Transverse colon (tissue), 3 donors: Measurements from ENCODE around the gene ORM2.

ENCODE experiments used
- EP300 ChIP-seq: sonication (generic); formaldehyde crosslinking; IDR thresholded peaks from one replicate; pipeline ENCODE4 v1.6.1; 2017; ENCODE audit warnings: antibody characterized with exemption, low read depth
- TF ChIP-seq, protein P1 (sequence below), 5 experiments: fragments of 200-600 bp in 3 of 5; fragments of 450-650 bp in 2 of 5; sonication (generic) in 3 of 5; IDR thresholded peaks; 1 replicate in 2 of 5; 2 replicates in 3 of 5; pipeline ENCODE4 v1.5.1; 2016 to 2017; ENCODE audit warnings: antibody characterized with exemption in 5 of 5, inconsistent platforms in 3 of 5, mild to moderate bottlenecking in 2 of 5, moderate library complexity in 1 of 5

DNA sequence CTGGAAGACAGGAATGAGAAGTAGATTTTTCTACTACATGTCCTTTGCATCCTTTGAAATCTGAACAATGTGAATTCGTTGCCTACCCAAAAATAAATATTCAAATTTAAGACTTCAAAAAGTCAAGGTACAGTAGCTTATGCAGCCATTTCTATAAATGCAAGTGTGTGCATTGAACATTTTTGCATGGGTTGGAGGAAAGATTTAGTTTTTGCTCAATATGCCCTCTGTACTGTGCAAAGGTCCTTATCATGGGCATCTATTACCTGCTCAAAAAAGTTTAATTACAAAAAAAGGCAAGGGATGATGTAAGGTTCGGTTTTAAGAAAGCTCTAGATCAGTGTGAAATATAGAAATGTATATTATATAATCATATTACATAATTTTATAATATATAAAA is 35.5 kb downstream of the ORM2 start:
- TF ChIP-seq, protein P1, sequence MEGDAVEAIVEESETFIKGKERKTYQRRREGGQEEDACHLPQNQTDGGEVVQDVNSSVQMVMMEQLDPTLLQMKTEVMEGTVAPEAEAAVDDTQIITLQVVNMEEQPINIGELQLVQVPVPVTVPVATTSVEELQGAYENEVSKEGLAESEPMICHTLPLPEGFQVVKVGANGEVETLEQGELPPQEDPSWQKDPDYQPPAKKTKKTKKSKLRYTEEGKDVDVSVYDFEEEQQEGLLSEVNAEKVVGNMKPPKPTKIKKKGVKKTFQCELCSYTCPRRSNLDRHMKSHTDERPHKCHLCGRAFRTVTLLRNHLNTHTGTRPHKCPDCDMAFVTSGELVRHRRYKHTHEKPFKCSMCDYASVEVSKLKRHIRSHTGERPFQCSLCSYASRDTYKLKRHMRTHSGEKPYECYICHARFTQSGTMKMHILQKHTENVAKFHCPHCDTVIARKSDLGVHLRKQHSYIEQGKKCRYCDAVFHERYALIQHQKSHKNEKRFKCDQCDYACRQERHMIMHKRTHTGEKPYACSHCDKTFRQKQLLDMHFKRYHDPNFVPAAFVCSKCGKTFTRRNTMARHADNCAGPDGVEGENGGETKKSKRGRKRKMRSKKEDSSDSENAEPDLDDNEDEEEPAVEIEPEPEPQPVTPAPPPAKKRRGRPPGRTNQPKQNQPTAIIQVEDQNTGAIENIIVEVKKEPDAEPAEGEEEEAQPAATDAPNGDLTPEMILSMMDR (IDR thresholded peaks at IDR 0.05) = no peak
- TF ChIP-seq EP300 = no peak
